CD4-positive, alpha-beta T cell treated with Interleukin-15 for 1 hour (primary cell): ENCODE measurements around the gene TACC2.
"Not testable (repeated sequence)": the region's sequence is repeated elsewhere in the genome, so short reads cannot be mapped to it uniquely, and the experiment has no call there.

Experiments
- DNase-seq: peaks from one replicate; pipeline ENCODE4 v3.0.0-alpha.2; 2020

The TACC2 gene

DNA sequence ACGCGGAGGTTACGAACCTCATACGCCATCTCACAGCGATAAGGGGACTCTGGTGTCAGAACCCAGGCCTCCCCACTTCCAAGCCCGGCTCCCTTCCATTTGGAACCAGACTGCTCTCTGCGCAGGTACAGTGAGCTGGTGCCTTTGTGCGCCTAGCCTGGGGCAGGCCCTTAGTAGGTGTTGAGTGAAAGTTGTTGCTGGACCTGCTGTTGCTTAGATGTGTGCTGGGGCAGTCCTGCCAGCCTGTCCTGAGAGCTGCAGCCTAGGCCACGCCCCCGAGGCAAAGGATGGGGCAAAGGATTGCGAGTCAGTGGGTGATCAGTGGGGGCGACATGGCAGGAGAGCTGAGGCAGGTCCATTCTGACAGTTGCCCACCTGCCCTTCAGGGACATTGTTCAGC is 209.7 kb downstream of the TACC2 start:
- DNase-seq: no peak

DNA sequence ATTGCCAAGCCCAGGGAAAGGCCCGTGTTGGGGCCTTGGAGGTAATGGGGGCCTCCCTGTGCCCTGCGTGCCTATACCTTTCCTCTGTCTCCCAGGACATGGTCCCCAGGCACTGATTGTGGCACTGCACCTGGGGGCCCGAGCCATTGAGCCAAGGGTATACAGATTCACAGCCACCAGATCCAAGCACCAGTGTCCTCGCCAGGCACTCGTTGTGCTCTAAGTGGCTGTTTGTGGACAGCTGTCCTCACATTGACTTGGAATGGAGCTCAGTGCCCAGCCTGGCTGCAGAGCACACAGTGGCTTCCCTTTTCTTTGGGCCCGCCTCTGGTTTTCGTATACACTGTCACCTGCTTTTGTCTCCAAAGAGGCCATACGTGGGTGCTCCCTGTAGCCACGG is 210.1 kb downstream of the TACC2 start:
- no peak for DNase-seq

DNA sequence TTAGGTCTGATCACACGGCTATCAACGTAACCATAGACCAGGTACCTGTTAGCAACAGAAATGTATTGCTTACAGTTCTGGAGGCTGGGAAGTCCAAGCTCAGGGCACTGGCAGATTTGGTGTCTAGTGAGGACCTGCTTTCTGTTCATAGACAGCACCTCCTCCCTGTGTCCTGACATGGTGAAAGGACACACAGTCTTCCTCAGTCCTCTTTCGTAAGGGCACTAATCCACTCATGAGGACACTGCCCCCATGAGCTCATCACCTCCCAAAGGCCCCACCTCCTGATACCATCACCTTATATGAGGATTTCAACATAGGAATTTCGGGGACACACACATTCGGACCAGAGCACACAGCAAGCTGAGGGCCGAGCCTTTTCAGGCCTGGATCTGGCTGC is 210.7 kb downstream of the TACC2 start:
- no peak for DNase-seq

DNA sequence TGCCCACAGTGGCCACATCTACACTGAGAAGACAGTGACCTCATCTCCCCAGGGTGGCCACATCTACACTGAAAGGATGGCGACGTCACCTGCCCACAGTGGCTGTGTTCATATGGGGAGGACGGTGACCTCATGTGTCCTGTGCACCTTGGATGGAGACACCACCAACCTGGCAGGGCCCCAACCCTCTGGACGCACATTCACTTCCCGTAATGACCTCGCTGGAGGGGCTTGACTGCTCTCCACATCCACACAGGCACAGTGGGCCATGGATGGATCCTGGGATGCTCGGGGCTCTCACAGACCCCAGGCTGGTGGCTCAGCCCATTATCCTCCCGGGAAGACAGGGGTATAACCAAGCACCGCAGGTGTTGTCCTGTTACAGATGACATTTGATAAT is 212.4 kb downstream of the TACC2 start:
- no peak for DNase-seq

DNA sequence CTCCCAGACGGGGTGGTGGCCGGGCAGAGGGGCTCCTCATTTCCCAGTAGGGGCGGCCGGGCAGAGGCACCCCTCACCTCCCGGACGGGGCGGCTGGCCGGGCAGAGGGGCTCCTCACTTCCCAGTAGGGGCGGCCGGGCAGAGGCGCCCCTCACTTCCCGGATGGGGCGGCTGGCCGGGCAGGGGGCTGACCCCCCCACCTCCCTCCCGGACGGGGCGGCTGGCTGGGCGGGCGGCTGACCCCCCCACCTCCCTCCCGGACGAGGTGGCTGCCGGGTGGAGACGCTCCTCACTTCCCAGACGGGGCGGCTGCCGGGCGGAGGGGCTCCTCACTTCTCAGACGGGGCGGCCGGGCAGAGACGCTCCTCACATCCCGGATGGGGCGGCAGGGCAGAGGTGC is 214.2 kb downstream of the TACC2 start:
- DNase-seq: not testable (repeated sequence)

GRCh38 chr10:122204691-122205489 is 215.9 kb downstream of the TACC2 start:
- no peak for DNase-seq

- DNase-seq: no peak
These were observed 217.6 kb downstream of the TACC2 start for GRCh38 chr10:122206471-122207065.

GRCh38 chr10:122207163-122207562 is 218.2 kb downstream of the TACC2 start:
- DNase-seq: no peak

GRCh38 chr10:122207596-122207995 is 218.6 kb downstream of the TACC2 start:
- no peak for DNase-seq

DNA sequence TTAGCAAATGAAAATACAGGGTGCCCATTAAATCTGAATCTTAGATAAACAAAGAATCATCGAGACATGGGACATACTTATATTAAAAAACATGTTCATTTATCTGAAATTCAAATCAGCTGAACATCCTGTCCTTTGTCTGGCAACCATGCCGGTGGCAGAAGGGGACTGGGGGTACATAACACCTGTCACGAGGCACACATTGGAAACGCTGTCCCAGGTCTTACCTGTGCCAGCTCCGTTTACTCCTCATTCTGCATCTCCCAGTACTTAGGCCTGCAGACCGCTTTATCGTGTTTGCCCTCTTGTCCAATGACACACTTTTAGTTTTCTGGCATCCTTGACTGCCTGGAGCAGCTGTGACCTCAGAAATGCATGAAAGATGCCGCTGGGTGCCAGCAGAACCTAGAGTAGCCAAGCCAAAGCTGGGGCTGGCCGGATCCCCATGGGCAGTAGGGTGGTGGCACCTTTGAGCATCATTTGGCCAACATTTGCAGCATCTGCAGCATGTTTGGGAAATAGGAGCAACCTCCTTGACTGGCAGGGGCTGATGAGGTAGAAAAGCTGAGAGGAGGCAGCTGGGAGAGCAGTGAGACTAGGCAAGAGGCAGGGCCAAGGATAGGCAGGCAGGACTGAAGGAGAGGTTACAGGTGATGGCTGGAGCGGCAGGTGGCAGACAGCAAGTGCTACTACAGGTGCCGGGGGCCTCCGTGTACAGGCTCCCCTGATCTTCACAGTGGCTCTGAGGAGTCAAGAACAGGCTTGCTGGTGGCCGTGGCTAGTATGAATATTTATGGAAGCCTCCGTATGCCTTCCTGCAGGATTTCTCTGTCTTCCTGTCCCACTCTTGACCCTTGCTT is 219.8 kb downstream of the TACC2 start:
- DNase-seq: no peak

GRCh38 chr10:122210481-122211265 is 221.7 kb downstream of the TACC2 start:
- DNase-seq: no peak

DNA sequence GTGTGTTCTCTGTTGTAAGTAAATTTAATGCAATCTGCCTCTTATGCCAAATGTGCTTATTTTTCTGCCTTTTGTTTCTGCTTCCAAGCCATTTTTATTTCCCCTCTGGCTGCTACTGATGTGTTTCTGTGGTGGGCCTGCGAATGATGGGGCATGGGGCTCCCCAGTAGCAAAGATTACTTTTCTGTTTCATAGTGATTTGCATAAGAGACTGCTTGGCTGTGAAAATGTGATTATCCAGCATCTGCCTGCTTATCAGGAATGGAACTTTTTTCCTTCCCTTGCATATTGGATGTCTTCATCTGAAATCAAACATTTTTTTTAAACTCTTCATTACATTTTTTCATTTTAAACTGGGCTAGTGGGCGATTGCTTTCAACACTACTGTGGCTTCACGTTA is 224.4 kb downstream of the TACC2 start:
- no peak for DNase-seq

DNA sequence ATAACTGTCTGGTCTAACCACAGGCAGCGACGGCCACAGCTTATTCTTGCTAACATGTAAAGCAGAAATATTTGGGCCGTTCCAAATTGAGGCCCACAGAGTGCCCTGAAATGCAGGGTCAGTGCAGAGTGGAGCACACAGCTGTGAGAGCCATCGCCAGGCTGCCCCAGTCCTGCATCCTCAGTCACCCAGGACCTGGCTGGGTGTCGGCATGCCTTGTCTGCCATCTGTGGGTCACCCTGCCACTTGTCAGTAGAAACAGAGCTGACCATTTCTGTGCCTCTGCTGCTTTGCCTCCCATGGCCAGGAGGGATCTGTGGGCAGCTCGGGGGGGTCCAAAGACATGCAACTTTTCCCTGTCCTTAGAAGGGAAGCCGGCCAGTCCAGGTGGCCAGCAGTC is 224.8 kb downstream of the TACC2 start:
- DNase-seq: no peak

GRCh38 chr10:122216047-122216446 is 227.1 kb downstream of the TACC2 start:
- no peak for DNase-seq

GRCh38 chr10:122219340-122219739 is 230.4 kb downstream of the TACC2 start:
- no peak for DNase-seq

DNA sequence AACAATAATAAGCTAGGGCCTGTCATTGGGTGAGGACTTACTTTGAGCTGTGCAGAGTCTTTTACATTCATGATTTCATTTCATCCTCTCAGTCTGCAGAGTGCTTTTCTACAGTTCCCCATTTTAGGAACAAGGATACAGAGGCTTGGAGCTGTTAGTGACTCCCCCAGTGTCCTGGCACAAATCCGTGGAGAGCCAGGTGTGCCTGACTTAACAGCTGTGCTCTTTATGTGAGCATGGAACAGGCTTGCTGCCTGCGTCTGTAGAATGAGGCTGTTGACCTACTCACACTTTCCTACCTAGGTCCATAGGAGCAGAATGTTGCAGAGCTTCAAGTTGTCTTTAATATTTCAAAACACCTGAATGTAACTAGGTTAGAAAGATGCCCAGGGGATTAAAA is 231.8 kb downstream of the TACC2 start:
- no peak for DNase-seq

DNA sequence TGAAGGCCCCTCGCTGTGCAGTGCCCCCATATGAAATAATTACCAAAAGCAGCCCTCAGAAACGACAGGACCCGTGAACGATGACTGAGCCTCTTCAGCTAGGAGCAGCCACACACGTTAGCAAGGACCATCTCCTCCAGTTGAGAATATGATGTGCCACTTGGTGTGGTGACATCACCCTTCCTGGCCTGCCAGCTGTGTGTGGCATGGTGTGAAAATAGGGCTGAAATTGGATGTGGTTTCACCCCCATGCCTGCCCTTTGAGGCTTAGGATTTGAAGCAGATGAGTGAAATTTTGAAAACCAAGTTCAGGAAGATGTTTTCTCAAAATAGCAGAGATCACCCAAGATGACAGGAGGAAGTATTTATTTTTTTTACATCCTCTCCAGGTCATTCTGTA is 233.0 kb downstream of the TACC2 start:
- no peak for DNase-seq

- no peak for DNase-seq
These were observed 233.7 kb downstream of the TACC2 start for GRCh38 chr10:122222638-122223037.

GRCh38 chr10:122224159-122224558 is 235.2 kb downstream of the TACC2 start:
- no peak for DNase-seq

DNA sequence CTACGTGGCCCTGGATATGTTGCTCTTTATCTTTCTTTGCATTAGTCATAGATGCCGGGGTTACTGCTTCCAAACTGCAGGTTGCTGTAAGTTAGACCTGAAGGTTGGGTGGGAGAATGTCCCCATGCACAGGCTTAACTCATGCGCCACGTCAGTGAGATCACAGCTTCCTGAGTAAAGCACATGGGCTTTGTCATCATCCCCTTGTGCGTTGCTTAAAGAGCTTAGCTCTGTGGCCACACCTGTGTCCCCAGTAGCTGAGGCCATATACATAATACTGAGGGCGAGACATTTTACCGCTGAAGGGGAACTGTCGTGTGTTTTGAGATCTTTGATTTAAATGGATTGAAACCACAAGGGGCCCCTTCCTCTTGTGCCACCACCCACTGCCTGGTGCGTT is 236.4 kb downstream of the TACC2 start:
- no peak for DNase-seq

DNA sequence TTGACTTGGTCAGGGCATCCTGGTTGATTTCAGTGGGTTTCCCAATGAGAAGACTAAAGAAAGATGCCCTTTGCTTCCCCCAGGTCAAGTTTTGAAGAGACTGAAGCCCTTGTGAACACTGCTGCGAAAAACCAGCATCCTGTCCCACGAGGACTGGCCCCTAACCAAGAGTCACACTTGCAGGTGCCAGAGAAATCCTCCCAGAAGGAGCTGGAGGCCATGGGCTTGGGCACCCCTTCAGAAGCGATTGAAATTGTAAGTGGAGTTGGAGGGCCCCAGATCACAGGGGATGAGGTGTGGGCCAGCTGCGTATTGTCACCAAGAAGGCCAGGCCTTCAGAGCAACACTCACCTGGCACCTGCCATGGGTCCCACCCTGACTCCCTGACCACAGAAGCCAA is 238.8 kb downstream of the TACC2 start:
- DNase-seq: no peak

DNA sequence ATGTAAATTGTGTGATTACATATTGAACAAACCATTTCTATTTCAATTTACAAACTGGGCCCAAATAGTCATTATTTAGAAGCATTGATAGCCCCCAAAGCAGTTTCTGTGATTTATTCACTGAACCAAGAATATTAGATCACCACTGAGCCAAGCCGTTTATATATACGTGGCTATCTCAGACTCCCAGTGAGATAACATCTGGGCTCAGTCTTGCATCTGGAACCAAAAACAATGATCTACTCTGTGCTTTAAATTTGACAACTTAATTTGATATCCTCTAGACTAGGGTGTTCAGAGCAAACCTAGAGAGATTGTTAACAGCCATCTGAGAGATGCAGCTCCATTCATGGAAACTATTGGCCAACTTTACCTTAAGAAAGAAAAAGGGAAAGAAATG is 240.7 kb downstream of the TACC2 start:
- no peak for DNase-seq

- DNase-seq: no peak
These were observed 241.3 kb downstream of the TACC2 start for GRCh38 chr10:122230222-122230621.
